ENCODE measurements around the gene KLF3. TPM values are rescaled to one million over a fixed set of nuclear protein-coding genes. Genes with fewer than 3 reads are reported as not detected.

KLF3 gene
- polyA plus RNA-seq, 1 experiment = 11.4 TPM

DNA sequence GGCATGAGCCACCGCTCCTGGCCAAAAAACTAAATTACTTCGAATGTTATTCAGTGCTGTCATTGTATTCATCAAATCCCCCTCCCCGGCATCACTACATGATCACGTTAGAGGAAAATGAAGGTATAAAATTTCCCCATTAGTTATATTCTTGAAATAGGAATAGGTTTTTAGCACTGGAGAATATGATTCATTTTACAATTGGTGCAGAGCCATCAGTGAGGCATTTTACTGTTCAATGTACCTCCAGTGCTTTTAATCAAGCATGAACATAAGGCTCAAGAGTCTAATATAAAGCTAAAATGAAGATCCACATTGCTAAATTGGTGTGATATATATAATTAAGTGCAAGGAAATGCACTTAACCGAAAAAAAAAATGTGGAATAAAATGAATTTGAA lies 18.3 kb downstream of the KLF3 start:
- TF ChIP-seq, protein P1, sequence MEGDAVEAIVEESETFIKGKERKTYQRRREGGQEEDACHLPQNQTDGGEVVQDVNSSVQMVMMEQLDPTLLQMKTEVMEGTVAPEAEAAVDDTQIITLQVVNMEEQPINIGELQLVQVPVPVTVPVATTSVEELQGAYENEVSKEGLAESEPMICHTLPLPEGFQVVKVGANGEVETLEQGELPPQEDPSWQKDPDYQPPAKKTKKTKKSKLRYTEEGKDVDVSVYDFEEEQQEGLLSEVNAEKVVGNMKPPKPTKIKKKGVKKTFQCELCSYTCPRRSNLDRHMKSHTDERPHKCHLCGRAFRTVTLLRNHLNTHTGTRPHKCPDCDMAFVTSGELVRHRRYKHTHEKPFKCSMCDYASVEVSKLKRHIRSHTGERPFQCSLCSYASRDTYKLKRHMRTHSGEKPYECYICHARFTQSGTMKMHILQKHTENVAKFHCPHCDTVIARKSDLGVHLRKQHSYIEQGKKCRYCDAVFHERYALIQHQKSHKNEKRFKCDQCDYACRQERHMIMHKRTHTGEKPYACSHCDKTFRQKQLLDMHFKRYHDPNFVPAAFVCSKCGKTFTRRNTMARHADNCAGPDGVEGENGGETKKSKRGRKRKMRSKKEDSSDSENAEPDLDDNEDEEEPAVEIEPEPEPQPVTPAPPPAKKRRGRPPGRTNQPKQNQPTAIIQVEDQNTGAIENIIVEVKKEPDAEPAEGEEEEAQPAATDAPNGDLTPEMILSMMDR (IDR thresholded peaks at IDR 0.05; ENCODE audit: insufficient read depth, low read depth, low read length) = no peak
- POLR2A ChIA-PET = no interaction called here
- no peak overlapping the region for H3K4me3 ChIP-seq (ENCODE audit: low read depth, low read length)
- no peak for DNase-seq (ENCODE audit: low read depth)
- CTCF ChIA-PET = interaction anchor here (0.9 kb wide), 1 partner anchor 498 kb away, joined by 3 read pairs; no protein-coding TSS in a partner anchor
- H3K27me3 ChIP-seq (ENCODE audit: control insufficient read depth, insufficient read depth, low read length) = no peaks in the 10 kb centered on the region
- H3K36me3 ChIP-seq (ENCODE audit: control insufficient read depth, insufficient read depth, low read length) = peaks cover 10% of the 10 kb centered on the region

DNA sequence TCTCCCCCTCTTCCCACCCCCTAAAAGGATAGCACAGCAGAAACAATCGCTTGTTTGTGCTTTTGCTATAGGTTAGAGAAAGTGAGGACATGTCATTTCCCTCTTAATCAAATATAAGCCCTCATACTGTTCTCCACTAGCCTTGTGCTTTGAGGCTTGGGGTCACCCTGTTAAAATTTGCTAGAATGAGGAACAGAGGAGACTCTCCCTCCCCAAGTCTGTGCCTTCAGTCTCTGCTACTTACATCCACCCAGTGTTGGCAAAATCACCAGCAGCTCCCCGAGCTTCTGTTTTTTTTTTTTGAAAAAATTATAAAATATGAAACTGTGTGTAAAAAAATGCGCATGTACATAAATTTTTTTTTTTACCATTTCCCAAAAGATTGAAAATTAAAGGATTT lies 19.3 kb downstream of the KLF3 start:
- Histone ChIP-seq H3K27me3 (ENCODE audit: control insufficient read depth, insufficient read depth, low read length) (no peaks in the 10 kb centered on the region), H3K4me3 (ENCODE audit: low read depth, low read length) (no peak overlapping the region), H3K36me3 (ENCODE audit: control insufficient read depth, insufficient read depth, low read length) (peaks cover 9% of the 10 kb centered on the region)
- ChIA-PET CTCF (interaction anchor here (0.8 to 1.3 kb wide), 2 partner anchors 8 to 13 kb away, joined by 4 to 5 read pairs; no protein-coding TSS in a partner anchor), POLR2A (no interaction called here)
- no peak for DNase-seq (ENCODE audit: low read depth)
- TF ChIP-seq, protein P1 (IDR thresholded peaks at IDR 0.05; ENCODE audit: insufficient read depth, low read depth, low read length) = no peak

DNA sequence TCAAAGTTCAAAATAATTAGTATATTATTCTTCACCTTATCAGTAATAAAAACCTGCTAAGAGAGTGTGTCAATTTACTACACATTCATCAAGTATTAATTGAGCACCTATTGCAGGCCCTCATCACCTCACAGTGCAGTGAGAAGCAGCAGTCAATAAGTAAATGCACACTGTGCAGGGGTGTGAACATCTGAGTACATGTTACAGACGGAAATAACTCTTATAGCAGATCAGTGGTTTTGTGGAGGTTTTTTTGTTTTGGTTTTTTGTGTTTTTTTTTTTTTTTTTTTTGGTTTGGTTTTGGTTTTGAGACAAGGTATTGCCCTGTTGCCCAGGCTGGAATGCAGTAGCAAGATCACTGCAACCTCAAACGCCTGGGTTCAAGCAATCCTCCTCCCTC lies 20.3 kb downstream of the KLF3 start:
- no peak overlapping the region for H3K4me3 ChIP-seq (ENCODE audit: low read depth, low read length)
- H3K36me3 ChIP-seq (ENCODE audit: control insufficient read depth, insufficient read depth, low read length) = peaks cover 14% of the 10 kb centered on the region
- ChIA-PET POLR2A (no interaction called here), CTCF (interaction anchor here (1.3 kb wide), 1 partner anchor 12 kb away, joined by 4 read pairs; no protein-coding TSS in a partner anchor)
- DNase-seq (ENCODE audit: low read depth) = no peak
- no peaks in the 10 kb centered on the region for H3K27me3 ChIP-seq (ENCODE audit: control insufficient read depth, insufficient read depth, low read length)
- TF ChIP-seq, protein P1 (IDR thresholded peaks at IDR 0.05; ENCODE audit: insufficient read depth, low read depth, low read length) = no peak

DNA sequence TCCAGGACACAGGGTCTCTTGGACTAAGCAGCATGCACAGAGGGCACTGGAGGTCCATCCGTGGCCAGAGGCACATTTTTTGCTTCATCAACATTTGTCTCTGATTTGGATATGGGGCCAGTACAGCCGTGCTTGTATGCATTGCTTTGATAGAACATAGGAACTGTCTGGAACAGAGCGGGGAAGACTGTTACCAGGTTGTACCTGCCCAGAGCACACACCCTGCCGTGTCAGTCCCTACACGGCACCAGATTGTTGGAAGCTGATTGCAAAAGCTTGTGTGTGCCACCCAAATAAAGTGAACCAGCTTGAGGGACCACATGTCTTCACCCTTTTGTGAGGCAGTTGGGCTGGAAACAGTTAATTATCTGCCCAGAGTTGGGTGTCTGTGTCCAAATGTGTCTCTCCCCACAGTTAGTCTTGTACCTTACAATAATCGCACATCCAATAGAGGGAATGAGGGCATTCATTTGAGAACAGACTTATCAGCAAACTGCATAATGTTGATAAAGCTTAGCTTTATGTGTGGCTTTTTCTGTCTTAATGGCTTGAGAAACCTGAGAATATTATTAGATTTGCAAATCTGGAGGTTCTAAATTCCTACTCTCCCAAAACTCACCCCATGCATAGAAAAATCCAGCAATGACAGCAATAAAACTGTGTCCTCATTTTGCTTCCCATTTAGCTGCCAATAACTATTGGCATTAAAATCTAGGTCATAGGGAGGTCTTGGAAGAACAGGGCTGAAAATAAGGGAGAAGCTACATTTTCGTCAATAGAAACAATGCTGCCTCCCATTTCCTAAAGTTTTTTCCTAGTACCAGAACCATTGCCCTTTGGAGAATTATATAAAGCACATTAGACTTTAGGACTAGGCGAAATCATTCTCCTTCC lies 21.2 kb downstream of the KLF3 start:
- ChIA-PET POLR2A (no interaction called here), CTCF (interaction anchor here (1.2 to 1.4 kb wide), 2 partner anchors 10 to 506 kb away, joined by 4 read pairs; no protein-coding TSS in a partner anchor)
- TF ChIP-seq, protein P1 (IDR thresholded peaks at IDR 0.05; ENCODE audit: insufficient read depth, low read depth, low read length) = no peak
- Histone ChIP-seq H3K36me3 (ENCODE audit: control insufficient read depth, insufficient read depth, low read length) (peaks cover 15% of the 10 kb centered on the region), H3K4me3 (ENCODE audit: low read depth, low read length) (no peak overlapping the region), H3K27me3 (ENCODE audit: control insufficient read depth, insufficient read depth, low read length) (no peaks in the 10 kb centered on the region)
- DNase-seq (ENCODE audit: low read depth) = no peak

DNA sequence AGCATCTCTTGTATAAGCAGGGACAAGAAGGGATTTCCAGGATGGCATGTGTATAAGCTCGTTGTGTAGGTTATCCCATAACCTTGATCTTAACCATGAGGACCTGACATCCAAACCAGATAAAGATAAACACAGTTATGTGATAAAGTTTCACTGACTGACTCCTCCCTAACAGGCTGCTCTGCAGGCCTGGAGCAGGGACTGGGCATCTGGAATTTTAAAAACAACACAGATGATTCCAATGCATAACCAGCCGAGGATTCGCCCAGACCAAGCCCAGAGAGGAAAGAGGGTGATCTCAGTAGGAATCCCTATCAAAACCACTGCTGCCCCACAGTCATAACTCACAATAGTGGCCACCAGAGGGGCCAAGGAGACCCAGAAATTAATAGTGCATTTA lies 22.7 kb downstream of the KLF3 start:
- CTCF ChIA-PET = interaction anchor here (0.8 to 1.2 kb wide), 2 partner anchors 44 to 367 kb away, joined by 3 to 8 read pairs; no protein-coding TSS in a partner anchor
- Histone ChIP-seq H3K27me3 (ENCODE audit: control insufficient read depth, insufficient read depth, low read length) (no peaks in the 10 kb centered on the region), H3K4me3 (ENCODE audit: low read depth, low read length) (no peak overlapping the region), H3K36me3 (ENCODE audit: control insufficient read depth, insufficient read depth, low read length) (peaks cover 11% of the 10 kb centered on the region)
- POLR2A ChIA-PET = no interaction called here
- TF ChIP-seq, protein P1 (IDR thresholded peaks at IDR 0.05; ENCODE audit: insufficient read depth, low read depth, low read length) = 0 out of 2 replicates have a peak, but pooled peaks have one; percentile 11
- no peak for DNase-seq (ENCODE audit: low read depth)
